SU-DHL-6 (cell line): ENCODE data around the gene JAKMIP1.

ENCODE experiments used
- H2AFZ ChIP-seq: fragments of 200-600 bp; sonication (generic); 2 replicates; pipeline ENCODE4 v1.6.1; 2014; ENCODE audit warnings: low read depth, mild to moderate bottlenecking, moderate library complexity, mixed read lengths, antibody characterized with exemption, low read length; ENCODE audit not compliant: severe bottlenecking
- H3F3A ChIP-seq: fragments of 200-600 bp; shearing (Covaris generic); 2 replicates; pipeline ENCODE4 v1.6.0; 2016; ENCODE audit warnings: antibody characterized with exemption, mild to moderate bottlenecking; ENCODE audit not compliant: insufficient read depth
- H3K27ac ChIP-seq: fragments of 200-600 bp; sonication (generic); 2 replicates; pipeline ENCODE4 v1.5.1; 2016; ENCODE audit warnings: low read depth, mild to moderate bottlenecking, low read length, moderate library complexity, mixed read lengths
- H3K27me3 ChIP-seq: fragments of 200-600 bp; sonication (generic), shearing (Covaris generic); 2 replicates; pipeline ENCODE4 v1.6.0; 2014; ENCODE audit warnings: mild to moderate bottlenecking, low read length
- H3K36me3 ChIP-seq: fragments of 200-600 bp; sonication (generic); 2 replicates; pipeline ENCODE4 v1.6.1; 2014; ENCODE audit warnings: mild to moderate bottlenecking, low read length, mixed read lengths
- H3K4me2 ChIP-seq: fragments of 300-600, 200-600 bp; shearing (Covaris generic), sonication (generic); 2 replicates; pipeline ENCODE4 v1.6.0; 2014; ENCODE audit warnings: low read length, low read depth, mild to moderate bottlenecking; ENCODE audit not compliant: poor library complexity, severe bottlenecking
- H3K4me3 ChIP-seq: fragments of 200-600 bp; sonication (generic); 2 replicates; pipeline ENCODE4 v1.5.1; 2014; ENCODE audit warnings: antibody characterized with exemption, low read length, mild to moderate bottlenecking, mixed read lengths; ENCODE audit not compliant: insufficient read depth, poor library complexity, severe bottlenecking
- H3K79me2 ChIP-seq: fragments of 200-600 bp; sonication (generic); 2 replicates; pipeline ENCODE4 v1.6.1; 2014; ENCODE audit warnings: mild to moderate bottlenecking, low read length, moderate library complexity; ENCODE audit not compliant: insufficient read depth
- H3K9ac ChIP-seq: fragments of 200-600 bp; sonication (generic); 2 replicates; pipeline ENCODE4 v1.7.0; 2014; ENCODE audit warnings: mild to moderate bottlenecking, low read length
- H3K9me2 ChIP-seq: fragments of 200-600 bp; sonication (generic); replicated peaks from 2 replicates; pipeline ENCODE4 v1.6.1; 2014; ENCODE audit warnings: low read length; ENCODE audit not compliant: insufficient read depth
- H3K9me3 ChIP-seq: fragments of 200-600 bp; sonication (generic); 2 replicates; pipeline ENCODE4 v1.6.1; 2014; ENCODE audit warnings: low read length, mixed read lengths; ENCODE audit not compliant: insufficient read depth
- H4K20me1 ChIP-seq: fragments of 200-600 bp; sonication (generic); 2 replicates; pipeline ENCODE4 v1.6.1; 2014; ENCODE audit warnings: low read depth, mild to moderate bottlenecking, antibody characterized with exemption, low read length, moderate library complexity, mixed read lengths
- EZH2phosphoT487 ChIP-seq: fragments of 200-600 bp; sonication (generic), shearing (Covaris generic); conservative IDR thresholded peaks from 2 replicates; pipeline ENCODE4 v1.6.1; 2018; ENCODE audit warnings: mild to moderate bottlenecking, antibody characterized with exemption, low read length, moderate library complexity, mixed read lengths
- TF ChIP-seq, protein P1 (sequence below): fragments of 200-600 bp; sonication (generic); IDR thresholded peaks from one replicate; pipeline ENCODE4 v1.5.1; 2017; ENCODE audit warnings: antibody characterized with exemption, mild to moderate bottlenecking, low read length, moderate library complexity; ENCODE audit not compliant: insufficient read depth, poor library complexity, severe bottlenecking

Gene JAKMIP1

DNA sequence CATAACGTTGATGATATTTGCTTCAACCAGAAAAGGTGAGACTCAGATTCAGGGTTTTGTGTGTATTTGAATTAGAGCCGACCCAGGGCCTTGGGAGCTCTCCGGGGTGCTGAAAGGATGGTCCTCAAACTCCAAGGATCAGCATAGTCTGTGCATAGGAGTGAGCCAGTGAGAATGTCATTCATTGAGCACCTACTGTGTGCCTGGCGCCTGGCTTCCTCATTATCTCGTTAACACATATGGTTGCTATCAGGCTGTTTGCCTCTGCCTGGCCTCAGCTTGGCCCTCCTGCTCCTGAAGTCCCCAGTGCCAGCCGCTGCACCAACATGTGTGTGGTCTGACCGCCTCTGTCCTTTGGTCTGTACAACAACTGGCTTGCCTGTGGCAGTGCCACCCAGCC, 25.1 kb upstream of the JAKMIP1 start:
- Histone ChIP-seq H3F3A (no peaks in the 10 kb centered on the region), H2AFZ (no peak overlapping the region), H3K79me2 (no peaks in the 10 kb centered on the region), H3K9me3 (no peaks in the 10 kb centered on the region), H4K20me1 (no peaks in the 10 kb centered on the region), H3K4me2 (no peak overlapping the region), H3K9me2 (no peaks in the 10 kb centered on the region), H3K36me3 (no peaks in the 10 kb centered on the region), H3K27me3 (no peaks in the 10 kb centered on the region), H3K9ac (no peak overlapping the region), H3K4me3 (no peak overlapping the region), H3K27ac (no peak overlapping the region)
- no peak for TF ChIP-seq EZH2phosphoT487
- TF ChIP-seq, protein P1, sequence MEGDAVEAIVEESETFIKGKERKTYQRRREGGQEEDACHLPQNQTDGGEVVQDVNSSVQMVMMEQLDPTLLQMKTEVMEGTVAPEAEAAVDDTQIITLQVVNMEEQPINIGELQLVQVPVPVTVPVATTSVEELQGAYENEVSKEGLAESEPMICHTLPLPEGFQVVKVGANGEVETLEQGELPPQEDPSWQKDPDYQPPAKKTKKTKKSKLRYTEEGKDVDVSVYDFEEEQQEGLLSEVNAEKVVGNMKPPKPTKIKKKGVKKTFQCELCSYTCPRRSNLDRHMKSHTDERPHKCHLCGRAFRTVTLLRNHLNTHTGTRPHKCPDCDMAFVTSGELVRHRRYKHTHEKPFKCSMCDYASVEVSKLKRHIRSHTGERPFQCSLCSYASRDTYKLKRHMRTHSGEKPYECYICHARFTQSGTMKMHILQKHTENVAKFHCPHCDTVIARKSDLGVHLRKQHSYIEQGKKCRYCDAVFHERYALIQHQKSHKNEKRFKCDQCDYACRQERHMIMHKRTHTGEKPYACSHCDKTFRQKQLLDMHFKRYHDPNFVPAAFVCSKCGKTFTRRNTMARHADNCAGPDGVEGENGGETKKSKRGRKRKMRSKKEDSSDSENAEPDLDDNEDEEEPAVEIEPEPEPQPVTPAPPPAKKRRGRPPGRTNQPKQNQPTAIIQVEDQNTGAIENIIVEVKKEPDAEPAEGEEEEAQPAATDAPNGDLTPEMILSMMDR = no peak

DNA sequence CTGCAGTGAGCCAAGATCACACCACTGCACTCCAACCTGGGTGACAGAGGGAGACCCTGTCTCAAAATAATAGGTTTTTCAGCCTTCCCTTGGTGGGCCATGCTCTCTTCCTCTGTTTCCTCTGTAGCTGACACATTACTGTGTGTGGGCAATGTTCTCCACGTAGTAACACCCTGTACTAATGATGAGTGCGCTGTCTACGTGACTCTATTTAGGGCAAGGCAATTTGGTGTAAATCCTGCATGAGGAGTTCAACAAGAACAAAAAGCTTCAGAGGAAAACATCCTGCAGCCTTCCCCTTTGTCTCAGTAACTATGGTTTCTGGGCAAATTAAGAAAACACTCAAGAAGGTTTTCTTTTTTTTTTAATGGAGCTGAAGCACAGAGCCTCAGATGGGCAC, 24.4 kb upstream of the JAKMIP1 start:
- TF ChIP-seq, protein P1 = no peak
- no peak for TF ChIP-seq EZH2phosphoT487
- Histone ChIP-seq H3K79me2 (no peaks in the 10 kb centered on the region), H2AFZ (no peak overlapping the region), H3K27me3 (no peaks in the 10 kb centered on the region), H3K36me3 (no peaks in the 10 kb centered on the region), H3K27ac (no peak overlapping the region), H3F3A (no peaks in the 10 kb centered on the region), H3K9me2 (no peaks in the 10 kb centered on the region), H3K4me3 (no peak overlapping the region), H3K9me3 (no peaks in the 10 kb centered on the region), H3K4me2 (no peak overlapping the region), H4K20me1 (no peaks in the 10 kb centered on the region), H3K9ac (no peak overlapping the region)

DNA sequence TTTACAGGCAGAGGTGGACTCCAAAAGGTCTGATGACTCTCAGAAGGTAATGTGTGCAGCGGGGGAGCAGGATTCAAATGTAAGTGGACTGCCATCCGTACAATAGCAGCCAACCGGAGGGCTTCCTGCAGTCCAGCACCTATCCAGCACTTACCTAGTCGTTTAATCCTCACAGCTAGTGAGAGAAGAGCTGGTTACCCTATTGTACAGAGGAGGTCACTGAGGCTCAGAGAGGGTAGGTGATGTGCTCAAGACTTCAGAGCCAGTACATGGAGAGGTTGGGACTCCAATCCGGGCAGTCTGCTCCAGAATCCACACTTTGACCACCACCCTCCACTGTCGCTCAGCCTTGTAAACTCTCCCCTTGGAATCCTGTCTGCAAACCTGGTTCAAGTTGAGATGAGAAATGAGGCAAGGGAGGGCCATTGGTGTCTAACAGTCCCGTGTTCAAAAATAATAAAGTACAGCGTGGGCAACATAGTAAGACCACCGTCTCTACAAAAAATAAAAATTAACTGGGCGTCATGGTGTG, 22.5 kb upstream of the JAKMIP1 start:
- no peak overlapping the region for H2AFZ ChIP-seq
- no peaks in the 10 kb centered on the region for H3K9me2 ChIP-seq
- no peaks in the 10 kb centered on the region for H3K9me3 ChIP-seq
- H3K79me2 ChIP-seq = no peaks in the 10 kb centered on the region
- H4K20me1 ChIP-seq = no peaks in the 10 kb centered on the region
- TF ChIP-seq, protein P1 = no peak
- TF ChIP-seq EZH2phosphoT487 = no peak
- H3K36me3 ChIP-seq = no peaks in the 10 kb centered on the region
- no peak overlapping the region for H3K9ac ChIP-seq
- no peak overlapping the region for H3K27ac ChIP-seq
- H3F3A ChIP-seq = no peaks in the 10 kb centered on the region
- H3K4me3 ChIP-seq = no peak overlapping the region
- no peak overlapping the region for H3K4me2 ChIP-seq
- no peaks in the 10 kb centered on the region for H3K27me3 ChIP-seq
